H1 (cell line): ENCODE data around the gene PNMA6A. TPM values are rescaled to one million over a fixed set of nuclear protein-coding genes. Genes with fewer than 3 reads are reported as not detected.

Experiments
- ASH2L ChIP-seq: fragments of 200-600, 300-600 bp; sonication (generic); IDR thresholded peaks from one replicate; pipeline ENCODE4 v1.7.1; 2017; ENCODE audit warnings: low read length
- EP300 ChIP-seq, 2 experiments: IDR thresholded peaks; 1 replicate in 1 of 2; 2 replicates in 1 of 2; pipeline ENCODE4 v1.6.1; 2011 to 2012; ENCODE audit warnings: low read depth in 2 of 2, low read length in 2 of 2, mild to moderate bottlenecking in 2 of 2, borderline replicate concordance in 1 of 2, inconsistent platforms in 1 of 2, moderate library complexity in 1 of 2
- JUN ChIP-seq: IDR thresholded peaks from 2 replicates; pipeline ENCODE4 v1.6.1; 2011; ENCODE audit warnings: low read depth, mild to moderate bottlenecking, improper control_type of control experiment, low read length
- SP2 ChIP-seq: IDR thresholded peaks from 2 replicates; pipeline ENCODE4 v1.6.1; 2012; ENCODE audit warnings: mild to moderate bottlenecking, low read length, inconsistent platforms
- TAF7 ChIP-seq: optimal IDR thresholded peaks from 2 replicates; pipeline ENCODE3; 2011; ENCODE audit warnings: low read depth, mild to moderate bottlenecking, inconsistent platforms, low read length, moderate library complexity, borderline replicate concordance
- YY1 ChIP-seq: IDR thresholded peaks from 2 replicates; pipeline ENCODE4 v1.6.1; 2011; ENCODE audit warnings: low read depth, mild to moderate bottlenecking, low read length
- ZNF274 ChIP-seq: IDR thresholded peaks from 2 replicates; pipeline ENCODE4 v1.7.0; 2012; ENCODE audit warnings: low read length, borderline replicate concordance; ENCODE audit errors: extremely low read depth
- polyA plus RNA-seq, 7 experiments: library from polyadenylated mRNA; depleted of rRNA in 3 of 7; stranded (reverse) in 5 of 7; unstranded in 2 of 7; fragments of >200 nt in 5 of 7; fragments of 200-250 nt in 2 of 7; gene quantifications; 1 replicate in 5 of 7; 2 replicates in 1 of 7; 4 replicates in 1 of 7; pipeline versions ENCODE4 v1.2.1 to v1.2.3, GENCODE V29; 2011 to 2013; ENCODE audit warnings: missing spikeins in 2 of 7, mixed read lengths in 2 of 7
- total RNA-seq: library from RNA; stranded (reverse); fragmentation: NEBNext Ultra II Directional; extraction: Animal tissue kit (Norgen Biotek cat#: 25700); gene quantifications from 2 replicates; pipeline ENCODE4 v1.2.1, GENCODE V29; 2021
- TF ChIP-seq, protein P1 (sequence below): fragments of 300-600 bp; sonication (generic); IDR thresholded peaks from 2 replicates; pipeline ENCODE4 v1.7.1; 2012; ENCODE audit warnings: low read length, moderate library complexity, mild to moderate bottlenecking, inconsistent platforms; ENCODE audit not compliant: insufficient replicate concordance

The PNMA6A gene
- total and polyA plus RNA-seq, 2 of the 8 experiments (the other 6 are each of a cell fraction or from before 2014, with no cell fraction given), result 2.2 to 5.7 TPM

DNA sequence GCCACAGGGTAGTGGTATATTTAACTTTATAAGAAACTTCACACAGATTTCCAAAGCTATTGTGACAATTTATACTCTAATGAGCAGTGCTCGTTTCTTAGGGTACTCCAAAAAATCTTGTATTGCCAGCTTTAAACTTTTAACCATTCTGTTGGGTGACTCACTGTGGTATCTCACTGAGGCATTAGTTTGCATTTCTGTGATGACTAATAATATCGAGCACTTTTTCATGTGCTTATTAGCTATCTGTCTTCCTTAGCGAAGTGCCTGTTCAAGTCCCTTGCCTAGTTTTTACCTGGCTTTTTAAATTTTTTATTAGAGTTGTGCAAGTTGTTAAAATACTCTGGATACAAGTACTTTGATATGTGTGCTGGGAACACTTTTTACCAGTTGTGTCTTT is 10.5 kb upstream of the PNMA6A start (continued):
- TF ChIP-seq, protein P1, sequence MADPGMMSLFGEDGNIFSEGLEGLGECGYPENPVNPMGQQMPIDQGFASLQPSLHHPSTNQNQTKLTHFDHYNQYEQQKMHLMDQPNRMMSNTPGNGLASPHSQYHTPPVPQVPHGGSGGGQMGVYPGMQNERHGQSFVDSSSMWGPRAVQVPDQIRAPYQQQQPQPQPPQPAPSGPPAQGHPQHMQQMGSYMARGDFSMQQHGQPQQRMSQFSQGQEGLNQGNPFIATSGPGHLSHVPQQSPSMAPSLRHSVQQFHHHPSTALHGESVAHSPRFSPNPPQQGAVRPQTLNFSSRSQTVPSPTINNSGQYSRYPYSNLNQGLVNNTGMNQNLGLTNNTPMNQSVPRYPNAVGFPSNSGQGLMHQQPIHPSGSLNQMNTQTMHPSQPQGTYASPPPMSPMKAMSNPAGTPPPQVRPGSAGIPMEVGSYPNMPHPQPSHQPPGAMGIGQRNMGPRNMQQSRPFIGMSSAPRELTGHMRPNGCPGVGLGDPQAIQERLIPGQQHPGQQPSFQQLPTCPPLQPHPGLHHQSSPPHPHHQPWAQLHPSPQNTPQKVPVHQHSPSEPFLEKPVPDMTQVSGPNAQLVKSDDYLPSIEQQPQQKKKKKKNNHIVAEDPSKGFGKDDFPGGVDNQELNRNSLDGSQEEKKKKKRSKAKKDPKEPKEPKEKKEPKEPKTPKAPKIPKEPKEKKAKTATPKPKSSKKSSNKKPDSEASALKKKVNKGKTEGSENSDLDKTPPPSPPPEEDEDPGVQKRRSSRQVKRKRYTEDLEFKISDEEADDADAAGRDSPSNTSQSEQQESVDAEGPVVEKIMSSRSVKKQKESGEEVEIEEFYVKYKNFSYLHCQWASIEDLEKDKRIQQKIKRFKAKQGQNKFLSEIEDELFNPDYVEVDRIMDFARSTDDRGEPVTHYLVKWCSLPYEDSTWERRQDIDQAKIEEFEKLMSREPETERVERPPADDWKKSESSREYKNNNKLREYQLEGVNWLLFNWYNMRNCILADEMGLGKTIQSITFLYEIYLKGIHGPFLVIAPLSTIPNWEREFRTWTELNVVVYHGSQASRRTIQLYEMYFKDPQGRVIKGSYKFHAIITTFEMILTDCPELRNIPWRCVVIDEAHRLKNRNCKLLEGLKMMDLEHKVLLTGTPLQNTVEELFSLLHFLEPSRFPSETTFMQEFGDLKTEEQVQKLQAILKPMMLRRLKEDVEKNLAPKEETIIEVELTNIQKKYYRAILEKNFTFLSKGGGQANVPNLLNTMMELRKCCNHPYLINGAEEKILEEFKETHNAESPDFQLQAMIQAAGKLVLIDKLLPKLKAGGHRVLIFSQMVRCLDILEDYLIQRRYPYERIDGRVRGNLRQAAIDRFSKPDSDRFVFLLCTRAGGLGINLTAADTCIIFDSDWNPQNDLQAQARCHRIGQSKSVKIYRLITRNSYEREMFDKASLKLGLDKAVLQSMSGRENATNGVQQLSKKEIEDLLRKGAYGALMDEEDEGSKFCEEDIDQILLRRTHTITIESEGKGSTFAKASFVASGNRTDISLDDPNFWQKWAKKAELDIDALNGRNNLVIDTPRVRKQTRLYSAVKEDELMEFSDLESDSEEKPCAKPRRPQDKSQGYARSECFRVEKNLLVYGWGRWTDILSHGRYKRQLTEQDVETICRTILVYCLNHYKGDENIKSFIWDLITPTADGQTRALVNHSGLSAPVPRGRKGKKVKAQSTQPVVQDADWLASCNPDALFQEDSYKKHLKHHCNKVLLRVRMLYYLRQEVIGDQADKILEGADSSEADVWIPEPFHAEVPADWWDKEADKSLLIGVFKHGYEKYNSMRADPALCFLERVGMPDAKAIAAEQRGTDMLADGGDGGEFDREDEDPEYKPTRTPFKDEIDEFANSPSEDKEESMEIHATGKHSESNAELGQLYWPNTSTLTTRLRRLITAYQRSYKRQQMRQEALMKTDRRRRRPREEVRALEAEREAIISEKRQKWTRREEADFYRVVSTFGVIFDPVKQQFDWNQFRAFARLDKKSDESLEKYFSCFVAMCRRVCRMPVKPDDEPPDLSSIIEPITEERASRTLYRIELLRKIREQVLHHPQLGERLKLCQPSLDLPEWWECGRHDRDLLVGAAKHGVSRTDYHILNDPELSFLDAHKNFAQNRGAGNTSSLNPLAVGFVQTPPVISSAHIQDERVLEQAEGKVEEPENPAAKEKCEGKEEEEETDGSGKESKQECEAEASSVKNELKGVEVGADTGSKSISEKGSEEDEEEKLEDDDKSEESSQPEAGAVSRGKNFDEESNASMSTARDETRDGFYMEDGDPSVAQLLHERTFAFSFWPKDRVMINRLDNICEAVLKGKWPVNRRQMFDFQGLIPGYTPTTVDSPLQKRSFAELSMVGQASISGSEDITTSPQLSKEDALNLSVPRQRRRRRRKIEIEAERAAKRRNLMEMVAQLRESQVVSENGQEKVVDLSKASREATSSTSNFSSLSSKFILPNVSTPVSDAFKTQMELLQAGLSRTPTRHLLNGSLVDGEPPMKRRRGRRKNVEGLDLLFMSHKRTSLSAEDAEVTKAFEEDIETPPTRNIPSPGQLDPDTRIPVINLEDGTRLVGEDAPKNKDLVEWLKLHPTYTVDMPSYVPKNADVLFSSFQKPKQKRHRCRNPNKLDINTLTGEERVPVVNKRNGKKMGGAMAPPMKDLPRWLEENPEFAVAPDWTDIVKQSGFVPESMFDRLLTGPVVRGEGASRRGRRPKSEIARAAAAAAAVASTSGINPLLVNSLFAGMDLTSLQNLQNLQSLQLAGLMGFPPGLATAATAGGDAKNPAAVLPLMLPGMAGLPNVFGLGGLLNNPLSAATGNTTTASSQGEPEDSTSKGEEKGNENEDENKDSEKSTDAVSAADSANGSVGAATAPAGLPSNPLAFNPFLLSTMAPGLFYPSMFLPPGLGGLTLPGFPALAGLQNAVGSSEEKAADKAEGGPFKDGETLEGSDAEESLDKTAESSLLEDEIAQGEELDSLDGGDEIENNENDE, result no peak
- TF ChIP-seq EP300 (IDR thresholded peaks at IDR 0.05; ENCODE audit: borderline replicate concordance in 1 of 2, low read depth in 2 of 2, low read length in 2 of 2) (no peak), ZNF274 (no peak), YY1 (no peak), ASH2L (no peak), JUN (no peak), TAF7 (no peak), SP2 (no peak)
